ENCODE data around the gene HSPB7. TPM values are rescaled to one million over a fixed set of nuclear protein-coding genes. Genes with fewer than 3 reads are reported as not detected.

HSPB7 gene
- total and polyA plus RNA-seq, 2 of the 8 experiments (the other 6 are each of a cell fraction or from before 2014, with no cell fraction given): not detected

GRCh38 chr1:15985611-15986297 is 32.1 kb downstream of the HSPB7 start:
- Histone ChIP-seq H3K23ac (ENCODE audit: insufficient read length) (no peak overlapping the region), H2AK5ac (ENCODE audit: low read depth, low read length) (no peak overlapping the region), H3K56ac (replicated peaks; ENCODE audit: insufficient read length, low read depth, low read length) (no peak overlapping the region), H4K20me1 (replicated peaks in 1 of 2; ENCODE audit: control insufficient read depth in 1 of 2, insufficient read depth in 2 of 2, low read length in 2 of 2) (no peaks in the 10 kb centered on the region), H2BK5ac (ENCODE audit: low read depth, low read length) (no peak overlapping the region), H3K18ac (ENCODE audit: extremely low read depth, low read length) (no peak overlapping the region), H2BK20ac (ENCODE audit: low read length) (no peak overlapping the region), H3K79me1 (ENCODE audit: low read depth, low read length) (no peaks in the 10 kb centered on the region), H3K9me3 (ENCODE audit: insufficient read depth in 2 of 2, low read depth in 1 of 2, low read length in 1 of 2) (0 out of 4 replicates have a peak, but pooled peaks cover 0 to 6% of the 10 kb centered on the region in 2 experiments), H4K91ac (replicated peaks; ENCODE audit: insufficient read length, low read length) (no peak overlapping the region), H3K27ac (ENCODE audit: low read depth, low read length) (no peak overlapping the region), H4K5ac (ENCODE audit: insufficient read length, low read depth, low read length) (no peak overlapping the region), H3K79me2 (ENCODE audit: control insufficient read depth in 1 of 2, insufficient read depth in 2 of 2, low read length in 2 of 2) (no peaks in the 10 kb centered on the region), H3K4ac (replicated peaks; ENCODE audit: insufficient read length, low read depth, low read length) (no peak overlapping the region), H3K4me2 (ENCODE audit: insufficient read depth in 1 of 2, low read depth in 2 of 2, low read length in 2 of 2) (no peak overlapping the region), H3K9ac (replicated peaks in 1 of 4; ENCODE audit: extremely low read depth in 1 of 4, low read depth in 3 of 4, low read length in 3 of 4) (no peak overlapping the region), H2BK15ac (ENCODE audit: low read length) (no peak overlapping the region), H2BK120ac (replicated peaks; ENCODE audit: low read depth, low read length) (no peak overlapping the region), H3K4me1 (replicated peaks in 1 of 4; ENCODE audit: control insufficient read depth in 3 of 4, insufficient read depth in 4 of 4, low read length in 3 of 4) (no peaks in the 10 kb centered on the region), H3K27me3 (replicated peaks in 1 of 4; ENCODE audit: control insufficient read depth in 3 of 4, extremely low read depth in 1 of 4, insufficient read depth in 3 of 4, low read length in 3 of 4) (no peaks in the 10 kb centered on the region), H3K4me3 (ENCODE audit: extremely low read depth in 1 of 4, insufficient read depth in 2 of 4, low read depth in 3 of 4, low read length in 4 of 4) (no peak overlapping the region), H3K14ac (ENCODE audit: insufficient read length) (no peak overlapping the region), H3K36me3 (ENCODE audit: control insufficient read depth in 2 of 4, insufficient read depth in 4 of 4, low read length in 3 of 4) (no peaks in the 10 kb centered on the region), H4K8ac (ENCODE audit: extremely low read depth, insufficient read depth, low read length) (no peak overlapping the region), H3K23me2 (ENCODE audit: low read depth, low read length) (no peaks in the 10 kb centered on the region; the same call in 1 of the 2 replicates), H2BK12ac (ENCODE audit: low read depth, low read length) (no peak overlapping the region), H2AFZ (ENCODE audit: low read length) (no peak overlapping the region)
- ChIA-PET POLR2A (ENCODE audit: partially characterized antibody) (interaction anchor here (1.4 to 1.6 kb wide), 2 partner anchors 13 to 15 kb away, joined by 3 to 8 read pairs; no protein-coding TSS in a partner anchor), CTCF (ENCODE audit: partially characterized antibody) (interaction anchor here (0.7 to 2.0 kb wide), 5 partner anchors 9 to 194 kb away, joined by 3 to 5 read pairs (median 4); partner anchors contain the start of gene ZBTB17)
- 80% methylated on average over 4 of the region's 5 CpGs; no CpG with 5 or more reads in 1 of the 2 experiments for WGBS, 2 experiments (ENCODE audit: extremely low coverage in 1 of 2, insufficient coverage in 1 of 2, insufficient read length in 1 of 2, insufficient replicate concordance in 2 of 2, low coverage in 1 of 2, low lambda C conversion rate in 2 of 2, missing lambda C conversion rate in 1 of 2)
- no peak for DNase-seq (ENCODE audit: low read depth in 1 of 2, low spot score in 2 of 2)
- no peak for FAIRE-seq
- TF ChIP-seq SIRT6 (IDR thresholded peaks at IDR 0.05; ENCODE audit: low read length) (no peak), CEBPB (IDR thresholded peaks at IDR 0.05; ENCODE audit: low read depth, low read length) (no peak)
